A673 (cell line): ENCODE measurements around the gene FGF12. TPM values are rescaled to one million over a fixed set of nuclear protein-coding genes. Genes with fewer than 3 reads are reported as not detected.

Experiments used
- BruUV-seq: library from RNA; stranded (reverse); fragments of 400-500 nt; replicated peaks from 2 replicates; lab custom pipeline; 2021; lab: Mats Ljungman, UMichigan
- CTCF ChIA-PET: fragments of 300-600 bp; sonication (Branson Sonifier 250); formaldehyde crosslinking; loops from one replicate; lab custom pipeline; 2022; ENCODE audit warnings: antibody characterized with exemption; lab: Charles Lee
- POLR2A ChIA-PET: fragments of 300-600 bp; sonication (Branson Sonifier 250); formaldehyde crosslinking; loops from one replicate; lab custom pipeline; 2022; ENCODE audit warnings: antibody characterized with exemption; ENCODE audit not compliant: low non-redundant PET; lab: Charles Lee
- DNase-seq: peaks from one replicate; pipeline ENCODE4 v3.0.0-alpha.2; 2015; ENCODE audit warnings: low spot score
- H3K27ac ChIP-seq: fragments of 200-600 bp; sonication (generic); 2 replicates; pipeline ENCODE4 v1.5.1; 2016; ENCODE audit warnings: mixed run types, low read depth, mild to moderate bottlenecking, mixed read lengths, antibody characterized with exemption, low read length; ENCODE audit not compliant: poor library complexity, severe bottlenecking
- H3K27me3 ChIP-seq: fragments of 200-600 bp; sonication (generic); replicated peaks from 2 replicates; pipeline ENCODE4 v1.6.1; 2017; ENCODE audit warnings: mixed run types, low read depth, mild to moderate bottlenecking, mixed read lengths, antibody characterized with exemption, low read length; ENCODE audit not compliant: insufficient read depth, poor library complexity
- H3K36me3 ChIP-seq: fragments of 200-600 bp; sonication (generic); 2 replicates; pipeline ENCODE4 v1.6.1; 2016; ENCODE audit warnings: mixed run types, mild to moderate bottlenecking, mixed read lengths, antibody characterized with exemption, low read length; ENCODE audit not compliant: insufficient read depth, poor library complexity, severe bottlenecking
- H3K4me1 ChIP-seq: fragments of 200-600 bp; sonication (generic); 2 replicates; pipeline ENCODE4 v1.6.1; 2017; ENCODE audit warnings: mixed run types, mild to moderate bottlenecking, mixed read lengths, antibody characterized with exemption, low read length; ENCODE audit not compliant: insufficient read depth, poor library complexity, severe bottlenecking
- H3K4me3 ChIP-seq: fragments of 200-600 bp; sonication (generic); 2 replicates; pipeline ENCODE4 v1.5.1; 2016; ENCODE audit warnings: low read depth, mixed run types, mild to moderate bottlenecking, mixed read lengths, low read length; ENCODE audit not compliant: poor library complexity, severe bottlenecking
- H3K9me3 ChIP-seq: fragments of 200-600 bp; sonication (generic); 2 replicates; pipeline ENCODE4 v1.6.1; 2016; ENCODE audit warnings: mixed run types, low read depth, mild to moderate bottlenecking, mixed read lengths, antibody characterized with exemption, low read length; ENCODE audit not compliant: poor library complexity, severe bottlenecking
- EZH2 ChIP-seq: fragments of 200-600 bp; sonication (generic); IDR thresholded peaks from 2 replicates; pipeline ENCODE4 v1.6.1; 2017; ENCODE audit warnings: borderline replicate concordance, low read depth, mild to moderate bottlenecking, mixed read lengths, antibody characterized with exemption, low read length; ENCODE audit not compliant: poor library complexity, severe bottlenecking
- intact Hi-C: fragments of 100-400 bp; cut with micrococcal nuclease; formaldehyde crosslinking; loops from one replicate; pipeline ENCODE4 v1.10.0; 2022; ENCODE audit not compliant: unreplicated experiment
- total RNA-seq: library from RNA; stranded (reverse); gene quantifications from 2 replicates; pipeline ENCODE4 v1.2.3, GENCODE V29; 2021
- TF ChIP-seq, protein P1 (sequence below): fragments of 300-800, 200-600 bp; sonication (generic); conservative IDR thresholded peaks from 2 replicates; pipeline ENCODE4 v1.5.1; 2017; ENCODE audit warnings: low read depth, mild to moderate bottlenecking, antibody characterized with exemption, low read length, moderate library complexity, mixed read lengths

The FGF12 gene
- total RNA-seq, 1 experiment from 2014 or later = 2.3 TPM

DNA sequence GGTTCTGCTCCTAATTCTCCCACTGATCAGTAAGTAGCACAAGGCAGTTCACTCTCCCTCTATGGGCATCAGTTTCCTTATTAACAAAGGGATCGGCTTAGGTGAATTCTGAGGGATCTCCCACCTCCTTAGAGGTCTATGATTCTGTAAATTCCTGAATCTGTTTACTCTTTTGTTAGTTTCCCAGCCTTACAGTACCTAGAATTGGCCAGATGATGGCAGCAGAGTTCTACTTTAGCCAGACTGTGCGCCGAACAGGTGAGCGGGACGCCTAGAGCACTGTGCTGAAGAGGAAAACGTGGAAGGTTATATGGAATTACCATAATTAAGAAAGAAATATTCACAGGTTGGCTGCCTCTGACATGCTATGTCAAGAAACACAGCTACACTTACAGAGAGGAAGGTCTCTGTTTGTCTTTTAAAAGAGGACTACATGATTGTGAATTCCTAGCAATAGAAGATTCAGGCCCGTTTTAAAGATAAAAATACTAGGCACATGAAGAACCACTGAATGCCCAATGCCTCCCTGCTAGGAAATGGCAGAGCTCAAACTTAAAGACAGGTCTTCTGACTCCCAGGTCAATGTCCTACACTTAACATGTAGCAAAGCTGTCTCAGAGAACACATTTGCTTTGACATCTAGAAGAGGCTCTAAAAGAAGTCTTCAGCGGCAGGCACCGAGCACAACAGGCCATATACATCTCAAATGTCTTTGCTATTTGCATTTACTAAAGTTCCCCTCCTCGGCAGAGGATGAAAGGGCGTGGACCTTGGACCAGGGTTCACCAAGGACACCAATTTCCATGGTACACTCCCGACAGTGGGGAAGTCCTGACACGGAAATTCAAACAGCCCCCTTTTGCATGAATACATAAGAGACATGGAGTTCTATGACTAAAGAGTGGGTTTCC, 259.9 kb downstream of the FGF12 start:
- peak; percentile 55 for DNase-seq
- no peaks in the 10 kb centered on the region for H3K27me3 ChIP-seq
- no peak overlapping the region for H3K4me3 ChIP-seq
- CTCF ChIA-PET = no interaction called here
- H3K27ac ChIP-seq = no peak overlapping the region
- H3K36me3 ChIP-seq = no peaks in the 10 kb centered on the region
- POLR2A ChIA-PET = no interaction called here
- intact Hi-C loops = loop anchor here (1.0 to 10.0 kb wide), 3 partner anchors 336 to 1097 kb away; no protein-coding TSS in a partner anchor
- no peaks in the 10 kb centered on the region for H3K4me1 ChIP-seq
- no peaks in the 10 kb centered on the region for H3K9me3 ChIP-seq
- TF ChIP-seq, protein P1, sequence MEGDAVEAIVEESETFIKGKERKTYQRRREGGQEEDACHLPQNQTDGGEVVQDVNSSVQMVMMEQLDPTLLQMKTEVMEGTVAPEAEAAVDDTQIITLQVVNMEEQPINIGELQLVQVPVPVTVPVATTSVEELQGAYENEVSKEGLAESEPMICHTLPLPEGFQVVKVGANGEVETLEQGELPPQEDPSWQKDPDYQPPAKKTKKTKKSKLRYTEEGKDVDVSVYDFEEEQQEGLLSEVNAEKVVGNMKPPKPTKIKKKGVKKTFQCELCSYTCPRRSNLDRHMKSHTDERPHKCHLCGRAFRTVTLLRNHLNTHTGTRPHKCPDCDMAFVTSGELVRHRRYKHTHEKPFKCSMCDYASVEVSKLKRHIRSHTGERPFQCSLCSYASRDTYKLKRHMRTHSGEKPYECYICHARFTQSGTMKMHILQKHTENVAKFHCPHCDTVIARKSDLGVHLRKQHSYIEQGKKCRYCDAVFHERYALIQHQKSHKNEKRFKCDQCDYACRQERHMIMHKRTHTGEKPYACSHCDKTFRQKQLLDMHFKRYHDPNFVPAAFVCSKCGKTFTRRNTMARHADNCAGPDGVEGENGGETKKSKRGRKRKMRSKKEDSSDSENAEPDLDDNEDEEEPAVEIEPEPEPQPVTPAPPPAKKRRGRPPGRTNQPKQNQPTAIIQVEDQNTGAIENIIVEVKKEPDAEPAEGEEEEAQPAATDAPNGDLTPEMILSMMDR = peak; percentile 89
- TF ChIP-seq EZH2 = no peak
- BruUV-seq = no TSS peak

DNA sequence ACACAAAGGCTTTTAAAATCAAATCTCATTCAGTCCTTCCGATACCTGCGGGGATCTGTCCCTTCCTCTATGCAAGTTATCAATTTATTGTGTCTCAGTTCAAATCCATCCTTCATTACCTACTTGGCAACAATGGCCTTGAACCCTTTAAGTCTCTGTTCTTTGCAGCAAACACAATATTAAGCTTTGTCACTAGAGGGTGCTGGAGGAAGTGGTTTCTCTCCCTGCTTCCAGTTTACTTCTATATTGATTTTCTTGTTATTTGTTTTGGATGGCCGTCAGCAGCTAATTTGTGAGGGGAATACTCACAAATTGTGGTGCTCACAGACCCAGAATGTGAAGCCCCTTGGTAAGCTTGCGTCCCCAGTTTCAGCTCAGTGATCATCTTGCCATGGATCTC, 278.3 kb downstream of the FGF12 start:
- peak; percentile 35 for DNase-seq
- no peak overlapping the region for H3K4me3 ChIP-seq
- H3K36me3 ChIP-seq = no peaks in the 10 kb centered on the region
- BruUV-seq = no TSS peak
- no peaks in the 10 kb centered on the region for H3K27me3 ChIP-seq
- TF ChIP-seq, protein P1 = peak; percentile 66
- no peak for TF ChIP-seq EZH2
- H3K27ac ChIP-seq = no peak overlapping the region
- ChIA-PET CTCF (interaction anchor here (0.6 kb wide), 1 partner anchor 221 kb away, joined by 3 read pairs; no protein-coding TSS in a partner anchor), POLR2A (no interaction called here)
- no peaks in the 10 kb centered on the region for H3K9me3 ChIP-seq
- intact Hi-C loops = no loop called here
- peaks cover 18% of the 10 kb centered on the region for H3K4me1 ChIP-seq

DNA sequence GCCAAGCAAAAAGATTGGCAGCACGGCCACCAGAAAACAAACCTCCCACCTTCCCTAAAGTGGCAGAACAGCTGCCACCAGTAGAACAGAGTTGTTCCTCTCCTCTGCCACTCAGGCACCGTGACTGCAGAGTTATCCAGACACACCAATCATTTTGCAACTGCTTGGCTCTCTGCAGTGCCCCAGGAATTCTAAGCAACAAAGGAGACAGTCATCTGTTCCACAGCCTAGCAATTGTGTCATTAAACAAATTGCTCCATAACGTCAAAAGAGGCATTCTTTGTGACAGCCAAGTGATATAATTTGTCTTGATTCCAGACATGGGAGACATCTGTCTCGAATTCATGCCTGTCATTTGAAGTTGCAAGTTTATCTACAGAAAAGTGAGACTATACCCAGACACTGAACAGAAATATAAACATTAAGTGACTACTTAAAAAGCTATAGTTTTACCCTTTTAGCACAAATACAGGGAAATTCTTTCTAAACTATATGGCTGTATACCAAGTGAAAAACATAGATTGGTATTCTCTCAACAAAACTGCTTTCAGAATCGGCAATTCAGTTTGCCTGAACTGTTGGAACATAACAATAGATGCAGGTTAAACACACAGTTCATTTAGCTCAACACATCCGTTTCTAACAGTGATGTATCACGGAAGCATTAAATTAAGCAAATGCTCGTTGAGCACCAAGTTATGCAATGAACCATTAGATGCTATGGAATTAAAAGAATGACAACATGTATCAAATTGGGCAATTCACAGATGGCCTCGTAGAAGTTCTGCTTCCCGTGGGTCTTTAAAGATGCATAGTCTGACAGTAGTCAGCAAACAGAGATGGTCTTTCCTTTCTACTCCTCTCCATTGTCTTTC, 281.3 kb downstream of the FGF12 start:
- POLR2A ChIA-PET = no interaction called here
- no peaks in the 10 kb centered on the region for H3K9me3 ChIP-seq
- peak; percentile 78 for DNase-seq
- CTCF ChIA-PET = no interaction called here
- H3K27me3 ChIP-seq = no peaks in the 10 kb centered on the region
- intact Hi-C loops = loop anchor here (2.0 kb wide), 2 partner anchors 315 to 1027 kb away; no protein-coding TSS in a partner anchor
- H3K36me3 ChIP-seq = no peaks in the 10 kb centered on the region
- peaks cover 18% of the 10 kb centered on the region for H3K4me1 ChIP-seq
- no TSS peak for BruUV-seq
- H3K27ac ChIP-seq = no peak overlapping the region
- TF ChIP-seq EZH2 = no peak
- TF ChIP-seq, protein P1 = no peak
- no peak overlapping the region for H3K4me3 ChIP-seq
